ENCODE data around the gene ADAM8.

The ADAM8 gene

DNA sequence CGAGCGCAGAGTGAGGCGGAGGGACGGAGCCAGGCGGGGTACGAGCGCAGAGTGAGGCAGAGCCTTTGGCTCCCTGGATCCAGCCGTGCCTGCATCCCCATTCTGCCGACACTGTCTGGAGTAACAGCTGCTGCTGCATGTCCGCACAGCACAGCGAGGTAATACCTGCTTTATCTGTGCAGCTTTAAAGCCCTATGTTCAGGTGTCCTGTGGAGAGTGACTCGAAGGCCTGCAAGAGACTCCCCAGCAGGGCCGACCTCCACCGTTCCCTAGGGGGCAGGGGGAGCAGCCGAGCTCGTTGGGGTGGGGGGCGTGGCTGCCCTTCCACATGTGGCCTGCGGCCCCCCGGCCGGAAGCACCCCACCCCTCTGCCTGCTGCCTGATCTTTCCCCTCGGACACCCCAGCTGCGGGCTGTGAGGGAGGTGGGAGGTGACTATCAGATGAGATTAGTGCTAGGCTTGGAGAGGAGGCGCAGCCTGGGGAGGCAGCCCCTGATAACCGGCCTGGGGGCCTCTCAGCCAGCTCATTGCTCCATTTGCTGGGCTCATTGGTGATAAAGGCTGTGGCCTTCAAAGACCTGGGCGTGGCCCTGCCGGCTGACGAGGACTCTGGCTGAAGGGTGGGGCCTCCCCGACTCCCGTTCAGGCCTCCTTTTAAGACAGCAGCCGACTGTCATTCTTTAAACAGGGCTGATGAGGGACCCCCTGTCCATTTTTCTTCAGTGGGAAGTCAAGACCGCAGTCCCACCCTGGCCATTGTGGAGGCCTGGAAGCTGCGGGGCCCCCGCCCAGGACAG is 31.0 kb downstream of the ADAM8 start:
- Histone ChIP-seq H3K27ac (replicated peaks) (no peak overlapping the region), H3K4me3 (replicated peaks; ENCODE audit: insufficient read depth, low read length) (no peak overlapping the region), H3K27me3 (ENCODE audit: insufficient read depth, poor library complexity, severe bottlenecking) (peaks cover 16% of the 10 kb centered on the region)
- no peak for DNase-seq (ENCODE audit: low read depth in 1 of 2, low spot score in 1 of 2)
- TF ChIP-seq GABPA (IDR thresholded peaks at IDR 0.05; ENCODE audit: low read depth) (no peak), SPI1 (IDR thresholded peaks at IDR 0.05; ENCODE audit: borderline replicate concordance, low read depth) (no peak), POLR2AphosphoS5 (IDR thresholded peaks at IDR 0.05; ENCODE audit: low read depth) (no peak)
- TF ChIP-seq, protein P1, sequence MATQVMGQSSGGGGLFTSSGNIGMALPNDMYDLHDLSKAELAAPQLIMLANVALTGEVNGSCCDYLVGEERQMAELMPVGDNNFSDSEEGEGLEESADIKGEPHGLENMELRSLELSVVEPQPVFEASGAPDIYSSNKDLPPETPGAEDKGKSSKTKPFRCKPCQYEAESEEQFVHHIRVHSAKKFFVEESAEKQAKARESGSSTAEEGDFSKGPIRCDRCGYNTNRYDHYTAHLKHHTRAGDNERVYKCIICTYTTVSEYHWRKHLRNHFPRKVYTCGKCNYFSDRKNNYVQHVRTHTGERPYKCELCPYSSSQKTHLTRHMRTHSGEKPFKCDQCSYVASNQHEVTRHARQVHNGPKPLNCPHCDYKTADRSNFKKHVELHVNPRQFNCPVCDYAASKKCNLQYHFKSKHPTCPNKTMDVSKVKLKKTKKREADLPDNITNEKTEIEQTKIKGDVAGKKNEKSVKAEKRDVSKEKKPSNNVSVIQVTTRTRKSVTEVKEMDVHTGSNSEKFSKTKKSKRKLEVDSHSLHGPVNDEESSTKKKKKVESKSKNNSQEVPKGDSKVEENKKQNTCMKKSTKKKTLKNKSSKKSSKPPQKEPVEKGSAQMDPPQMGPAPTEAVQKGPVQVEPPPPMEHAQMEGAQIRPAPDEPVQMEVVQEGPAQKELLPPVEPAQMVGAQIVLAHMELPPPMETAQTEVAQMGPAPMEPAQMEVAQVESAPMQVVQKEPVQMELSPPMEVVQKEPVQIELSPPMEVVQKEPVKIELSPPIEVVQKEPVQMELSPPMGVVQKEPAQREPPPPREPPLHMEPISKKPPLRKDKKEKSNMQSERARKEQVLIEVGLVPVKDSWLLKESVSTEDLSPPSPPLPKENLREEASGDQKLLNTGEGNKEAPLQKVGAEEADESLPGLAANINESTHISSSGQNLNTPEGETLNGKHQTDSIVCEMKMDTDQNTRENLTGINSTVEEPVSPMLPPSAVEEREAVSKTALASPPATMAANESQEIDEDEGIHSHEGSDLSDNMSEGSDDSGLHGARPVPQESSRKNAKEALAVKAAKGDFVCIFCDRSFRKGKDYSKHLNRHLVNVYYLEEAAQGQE (IDR thresholded peaks at IDR 0.05; ENCODE audit: insufficient replicate concordance, low read depth): no peak
- TF ChIP-seq, protein P2, sequence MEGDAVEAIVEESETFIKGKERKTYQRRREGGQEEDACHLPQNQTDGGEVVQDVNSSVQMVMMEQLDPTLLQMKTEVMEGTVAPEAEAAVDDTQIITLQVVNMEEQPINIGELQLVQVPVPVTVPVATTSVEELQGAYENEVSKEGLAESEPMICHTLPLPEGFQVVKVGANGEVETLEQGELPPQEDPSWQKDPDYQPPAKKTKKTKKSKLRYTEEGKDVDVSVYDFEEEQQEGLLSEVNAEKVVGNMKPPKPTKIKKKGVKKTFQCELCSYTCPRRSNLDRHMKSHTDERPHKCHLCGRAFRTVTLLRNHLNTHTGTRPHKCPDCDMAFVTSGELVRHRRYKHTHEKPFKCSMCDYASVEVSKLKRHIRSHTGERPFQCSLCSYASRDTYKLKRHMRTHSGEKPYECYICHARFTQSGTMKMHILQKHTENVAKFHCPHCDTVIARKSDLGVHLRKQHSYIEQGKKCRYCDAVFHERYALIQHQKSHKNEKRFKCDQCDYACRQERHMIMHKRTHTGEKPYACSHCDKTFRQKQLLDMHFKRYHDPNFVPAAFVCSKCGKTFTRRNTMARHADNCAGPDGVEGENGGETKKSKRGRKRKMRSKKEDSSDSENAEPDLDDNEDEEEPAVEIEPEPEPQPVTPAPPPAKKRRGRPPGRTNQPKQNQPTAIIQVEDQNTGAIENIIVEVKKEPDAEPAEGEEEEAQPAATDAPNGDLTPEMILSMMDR (IDR thresholded peaks at IDR 0.05; ENCODE audit: insufficient read depth, low read length): no peak

DNA sequence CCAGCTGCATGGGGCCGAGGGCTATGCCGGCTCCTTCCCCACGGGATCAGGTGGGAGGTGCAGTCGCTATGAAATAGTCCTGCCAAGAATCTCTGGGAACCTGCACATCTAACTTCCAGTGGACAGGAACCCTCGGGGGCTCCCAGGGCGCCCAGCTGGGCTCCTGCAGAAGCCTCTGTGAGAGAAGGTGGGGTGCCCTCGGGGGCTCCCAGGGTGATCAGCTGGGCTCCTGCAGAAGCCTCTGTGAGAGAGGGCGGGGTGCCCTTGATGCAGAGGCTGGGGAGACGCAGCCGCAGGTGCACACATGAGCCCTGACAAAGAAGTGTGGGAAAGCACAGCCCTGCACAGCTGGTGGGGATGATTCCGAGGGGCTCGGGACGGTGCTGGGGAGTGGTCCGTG is 33.1 kb downstream of the ADAM8 start:
- Histone ChIP-seq H3K27ac (replicated peaks) (no peak overlapping the region), H3K4me3 (replicated peaks; ENCODE audit: insufficient read depth, low read length) (no peak overlapping the region), H3K27me3 (ENCODE audit: insufficient read depth, poor library complexity, severe bottlenecking) (peaks cover 22% of the 10 kb centered on the region)
- no peak for DNase-seq (ENCODE audit: low read depth in 1 of 2, low spot score in 1 of 2)
- TF ChIP-seq, protein P1 (IDR thresholded peaks at IDR 0.05; ENCODE audit: insufficient replicate concordance, low read depth): no peak
- TF ChIP-seq POLR2AphosphoS5 (IDR thresholded peaks at IDR 0.05; ENCODE audit: low read depth) (no peak), SPI1 (IDR thresholded peaks at IDR 0.05; ENCODE audit: borderline replicate concordance, low read depth) (no peak), GABPA (IDR thresholded peaks at IDR 0.05; ENCODE audit: low read depth) (no peak)
- TF ChIP-seq, protein P2 (IDR thresholded peaks at IDR 0.05; ENCODE audit: insufficient read depth, low read length): no peak

DNA sequence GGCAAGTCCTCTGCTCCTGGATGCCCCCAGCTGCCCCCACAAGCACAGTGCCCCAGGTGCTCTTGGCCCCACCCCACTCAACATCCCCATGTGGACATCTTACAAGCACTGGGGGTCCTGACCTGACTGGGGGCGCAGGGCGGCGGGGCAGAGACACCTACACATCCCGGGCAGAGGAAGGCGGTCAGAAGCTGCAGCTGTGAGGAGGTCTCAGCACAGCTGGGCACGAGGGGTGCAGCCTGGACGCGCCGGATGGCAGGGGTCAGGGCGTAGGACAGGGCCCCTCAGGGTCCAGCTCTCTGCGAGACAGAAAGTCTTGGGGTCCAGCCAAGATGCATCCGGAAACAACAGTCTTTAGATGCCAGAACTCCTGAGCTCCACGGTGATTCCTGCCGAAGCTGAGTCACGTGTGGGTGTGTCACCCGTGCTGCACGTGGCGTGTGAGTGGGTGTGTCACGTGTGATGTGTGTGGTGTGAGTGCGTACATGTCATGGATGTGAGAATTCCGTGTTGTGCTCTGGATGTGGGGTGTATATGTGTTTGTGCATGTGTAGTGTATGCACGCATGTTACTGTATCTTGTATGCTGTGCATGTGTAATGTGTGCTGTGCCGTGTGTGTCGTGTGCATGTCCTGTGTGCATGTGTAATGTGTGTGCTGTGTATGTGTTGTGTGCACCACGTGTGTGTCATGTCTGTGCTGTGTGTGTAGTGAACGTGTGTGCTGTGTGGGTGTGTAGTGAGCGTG is 33.9 kb downstream of the ADAM8 start:
- peaks cover 30% of the 10 kb centered on the region for H3K27me3 ChIP-seq (ENCODE audit: insufficient read depth, poor library complexity, severe bottlenecking)
- TF ChIP-seq GABPA (IDR thresholded peaks at IDR 0.05; ENCODE audit: low read depth) (no peak), POLR2AphosphoS5 (IDR thresholded peaks at IDR 0.05; ENCODE audit: low read depth) (no peak), SPI1 (IDR thresholded peaks at IDR 0.05; ENCODE audit: borderline replicate concordance, low read depth) (no peak)
- TF ChIP-seq, protein P2 (IDR thresholded peaks at IDR 0.05; ENCODE audit: insufficient read depth, low read length): no peak
- TF ChIP-seq, protein P1 (IDR thresholded peaks at IDR 0.05; ENCODE audit: insufficient replicate concordance, low read depth): no peak
- no peak for DNase-seq (ENCODE audit: low read depth in 1 of 2, low spot score in 1 of 2)
- no peak overlapping the region for H3K27ac ChIP-seq (replicated peaks)
- H3K4me3 ChIP-seq (replicated peaks; ENCODE audit: insufficient read depth, low read length): no peak overlapping the region

Data from HL-60 (cell line).